ENCODE results near the gene CAMK1D. TPM values are rescaled to one million over a fixed set of nuclear protein-coding genes. Genes with fewer than 3 reads are reported as not detected.

CAMK1D gene
- total and polyA plus RNA-seq, 2 of the 4 experiments (the other 2 are of a cell fraction), result 5.0 to 5.3 TPM

- H2BK5ac ChIP-seq (ENCODE audit: low read depth, low read length, poor library complexity, severe bottlenecking), result no peak overlapping the region
- no peaks in the 10 kb centered on the region for H3K9me3 ChIP-seq (ENCODE audit: control insufficient read depth, insufficient read depth, low read length)
- DNase-seq (no peak), ATAC-seq (ENCODE audit: low read depth) (no peak)
- no peak overlapping the region for H3K56ac ChIP-seq (ENCODE audit: extremely low read depth, insufficient read depth, low read length)
- H4K8ac ChIP-seq (ENCODE audit: low read depth in 2 of 2, low read length in 2 of 2), result no peak overlapping the region
- H4K20me1 ChIP-seq (ENCODE audit: insufficient read depth, low read length), result no peaks in the 10 kb centered on the region
- H3K4me1 ChIP-seq (ENCODE audit: control insufficient read depth, insufficient read depth, low read length), result peaks cover 8% of the 10 kb centered on the region
- H3K27ac ChIP-seq (ENCODE audit: insufficient read depth, low read length), result no peak overlapping the region
- no peak overlapping the region for H2BK120ac ChIP-seq (ENCODE audit: low read depth, low read length)
- H2BK15ac ChIP-seq (ENCODE audit: low read depth, low read length), result no peak overlapping the region
- H2AK9ac ChIP-seq (replicated peaks; ENCODE audit: low read depth, low read length, poor library complexity), result no peak overlapping the region
- no peak overlapping the region for H3K9ac ChIP-seq (ENCODE audit: low read depth, low read length)
- ChIA-PET CTCF (interaction anchor here (0.6 to 1.0 kb wide), 2 partner anchors 9 to 60 kb away, joined by 3 read pairs; no protein-coding TSS in a partner anchor), POLR2A (ENCODE audit: unreplicated experiment) (no interaction called here)
- no peaks in the 10 kb centered on the region for H3K36me3 ChIP-seq (ENCODE audit: control insufficient read depth, insufficient read depth, low read length)
- no peaks in the 10 kb centered on the region for H3K79me1 ChIP-seq (ENCODE audit: low read depth in 1 of 2, low read length in 2 of 2)
- H2AFZ ChIP-seq (replicated peaks; ENCODE audit: low read length, poor library complexity), result no peak overlapping the region
- H3K27me3 ChIP-seq (ENCODE audit: control insufficient read depth, insufficient read depth, low read length), result no peaks in the 10 kb centered on the region
- WGBS, 2 experiments (ENCODE audit: extremely low coverage in 2 of 2, insufficient read length in 1 of 2), result 100% methylated on average over 1 of the region's 9 CpGs; no CpG with 5 or more reads in 1 of the 2 experiments
- H3K9me1 ChIP-seq (ENCODE audit: insufficient read depth, low read length), result 0 out of 2 replicates have a peak, but pooled peaks cover 4% of the 10 kb centered on the region
- H4K5ac ChIP-seq (ENCODE audit: low read depth, low read length), result no peak overlapping the region
- intact Hi-C loops (cut with micrococcal nuclease) (no loop called here), in situ Hi-C loops (cut with MboI; ENCODE audit: low sequenced_read_pairs) (loop anchor here (25.0 kb wide), 1 partner anchor 346 kb away; no protein-coding TSS in a partner anchor), dilution Hi-C loops (cut with HindIII; ENCODE audit: low sequenced_read_pairs, unreplicated experiment) (no loop called here)
- no peak overlapping the region for H3K18ac ChIP-seq (ENCODE audit: low read depth, low read length)
- H3K14ac ChIP-seq (replicated peaks; ENCODE audit: low read depth, low read length), result no peak overlapping the region
- H4K91ac ChIP-seq (ENCODE audit: insufficient read depth, low read depth, low read length), result no peak overlapping the region
- BruUV-seq (replicated peaks), result no TSS peak
- H3K23ac ChIP-seq (ENCODE audit: low read depth, low read length), result no peak overlapping the region
- H2BK20ac ChIP-seq (ENCODE audit: low read depth, low read length), result no peak overlapping the region
- no peak overlapping the region for H3K4me2 ChIP-seq (ENCODE audit: low read depth, low read length)
- H2AK5ac ChIP-seq (ENCODE audit: low read depth, low read length), result no peak overlapping the region
- no peak for TF ChIP-seq RCOR1 (IDR thresholded peaks at IDR 0.05; ENCODE audit: insufficient replicate concordance, low read length)
- TF ChIP-seq POLR2A (IDR thresholded peaks at IDR 0.05; ENCODE audit: low read depth, low read length), result no peak
- TF ChIP-seq CTCF (conservative IDR thresholded peaks at IDR 0.05; ENCODE audit: low read depth, low read length), result no peak
- TF ChIP-seq CHD1 (IDR thresholded peaks at IDR 0.05; ENCODE audit: low read depth, low read length), result no peak
- TF ChIP-seq MAZ (IDR thresholded peaks at IDR 0.05; ENCODE audit: borderline replicate concordance, low read depth, low read length), result no peak
- TF ChIP-seq USF2 (IDR thresholded peaks at IDR 0.05; ENCODE audit: low read depth, low read length), result no peak
- no peak for TF ChIP-seq FOS (IDR thresholded peaks at IDR 0.05; ENCODE audit: low read depth, low read length)
- TF ChIP-seq ELK1 (IDR thresholded peaks at IDR 0.05; ENCODE audit: borderline replicate concordance, low read depth, low read length), result no peak
- no peak for TF ChIP-seq CEBPB (IDR thresholded peaks at IDR 0.05; ENCODE audit: low read depth, low read length)
- TF ChIP-seq BHLHE40 (IDR thresholded peaks at IDR 0.05; ENCODE audit: low read depth, low read length), result no peak
- TF ChIP-seq MAFK (IDR thresholded peaks at IDR 0.05; ENCODE audit: low read depth, low read length), result no peak
- no peak for TF ChIP-seq SMC3 (IDR thresholded peaks at IDR 0.05; ENCODE audit: low read depth, low read length)
- no peak for TF ChIP-seq RFX5 (IDR thresholded peaks at IDR 0.05; ENCODE audit: low read depth, low read length)
- TF ChIP-seq RAD21 (IDR thresholded peaks at IDR 0.05; ENCODE audit: low read length), result no peak
- TF ChIP-seq NFE2L2 (IDR thresholded peaks at IDR 0.05; ENCODE audit: low read depth, low read length), result no peak
- TF ChIP-seq MXI1 (IDR thresholded peaks at IDR 0.05; ENCODE audit: borderline replicate concordance, low read depth, low read length), result no peak
- H3K4me3 ChIP-seq (ENCODE audit: insufficient read depth, low read depth, low read length), result no peak overlapping the region
- H3K4ac ChIP-seq (ENCODE audit: low read depth, low read length), result no peak overlapping the region
Measured at GRCh38 chr10:12716042-12716441, 366.7 kb downstream of the CAMK1D start.

All from IMR-90 (cell line).